Suppressor macrophage (primary cell): ENCODE data around the gene PKP3.
A peak's percentile ranks its signal among the peaks of the same experiment; 100 is the strongest.
"Not testable (repeated sequence)": the region's sequence is repeated elsewhere in the genome, so short reads cannot be mapped to it uniquely, and the experiment has no call there.

Experiments
- DNase-seq, 4 experiments: peaks; one replicate each; pipeline ENCODE4 v3.0.0-alpha.2; 2020 to 2022

PKP3 gene

DNA sequence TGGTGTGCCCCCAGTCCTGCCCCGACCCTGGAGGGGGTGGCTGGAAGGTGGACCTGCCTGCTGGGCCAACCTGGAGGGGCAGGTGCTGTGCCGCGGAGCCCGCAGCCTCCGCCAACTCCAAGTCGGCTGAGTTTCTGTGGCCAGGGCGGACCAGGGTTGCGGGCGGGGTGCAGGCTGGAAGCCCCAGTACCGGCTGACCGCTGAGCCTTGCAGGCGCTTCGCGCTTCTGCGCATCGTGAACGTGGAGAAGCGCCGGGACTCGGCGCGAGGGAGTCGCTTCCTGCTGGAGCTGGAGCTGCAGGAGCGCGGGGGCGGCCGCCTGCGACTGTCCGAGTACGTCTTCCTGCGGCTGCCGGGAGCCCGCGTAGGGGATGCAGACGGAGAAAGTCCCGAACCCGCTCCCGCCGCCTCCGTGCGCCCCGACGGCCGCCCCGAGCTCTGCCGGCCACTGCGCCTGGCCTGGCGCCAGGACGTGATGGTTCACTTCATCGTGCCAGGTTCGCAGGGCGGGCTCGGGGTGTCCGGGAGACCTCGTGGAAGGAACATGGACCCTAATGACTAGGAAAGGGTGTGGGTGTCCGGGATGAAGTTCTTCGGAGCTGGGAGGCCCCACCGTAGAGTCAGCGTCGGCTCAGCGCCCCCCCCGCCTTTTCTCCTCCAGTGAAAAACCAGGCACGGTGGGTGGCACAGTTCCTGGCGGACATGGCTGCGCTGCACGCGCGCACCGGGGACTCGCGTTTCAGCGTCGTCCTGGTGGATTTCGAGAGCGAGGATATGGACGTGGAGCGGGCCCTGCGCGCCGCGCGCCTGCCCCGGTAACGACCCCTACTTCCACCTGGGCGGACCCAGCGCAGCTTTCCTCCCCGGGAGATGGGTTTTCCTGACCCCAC is 14.6 kb upstream of the PKP3 start:
- no peak for DNase-seq

DNA sequence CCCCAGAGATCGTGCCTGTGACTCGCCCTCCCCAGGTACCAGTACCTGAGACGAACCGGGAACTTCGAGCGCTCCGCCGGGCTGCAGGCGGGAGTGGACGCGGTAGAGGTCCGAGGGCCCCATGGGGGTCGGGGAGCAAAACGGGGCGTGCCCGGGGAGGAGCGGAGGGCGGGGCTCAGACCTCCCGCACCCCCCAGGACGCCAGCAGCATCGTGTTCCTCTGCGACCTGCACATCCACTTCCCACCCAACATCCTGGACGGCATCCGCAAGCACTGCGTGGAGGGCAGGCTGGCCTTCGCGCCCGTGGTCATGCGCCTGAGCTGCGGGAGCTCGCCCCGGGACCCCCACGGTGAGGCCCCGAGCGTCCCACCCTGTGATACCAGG is 13.9 kb upstream of the PKP3 start:
- no peak for DNase-seq

DNA sequence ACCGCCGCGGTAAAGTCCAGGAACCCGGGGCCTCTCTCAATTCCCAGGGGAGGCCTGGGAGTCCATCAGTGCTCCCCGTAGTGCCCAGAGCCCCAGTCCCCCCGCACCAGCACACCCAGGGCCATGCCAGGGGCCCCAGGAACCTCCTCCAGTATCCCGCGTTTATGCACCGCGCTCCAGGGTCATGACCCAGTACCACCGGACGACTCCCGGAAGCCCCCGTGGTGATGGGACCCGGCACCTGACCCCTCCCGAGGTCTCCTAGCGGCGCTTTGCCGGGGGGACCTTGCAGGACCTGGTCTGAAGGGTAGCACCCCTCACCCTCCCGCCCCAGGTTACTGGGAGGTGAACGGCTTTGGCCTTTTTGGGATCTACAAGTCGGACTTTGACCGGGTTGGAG is 13.5 kb upstream of the PKP3 start:
- no peak for DNase-seq

DNA sequence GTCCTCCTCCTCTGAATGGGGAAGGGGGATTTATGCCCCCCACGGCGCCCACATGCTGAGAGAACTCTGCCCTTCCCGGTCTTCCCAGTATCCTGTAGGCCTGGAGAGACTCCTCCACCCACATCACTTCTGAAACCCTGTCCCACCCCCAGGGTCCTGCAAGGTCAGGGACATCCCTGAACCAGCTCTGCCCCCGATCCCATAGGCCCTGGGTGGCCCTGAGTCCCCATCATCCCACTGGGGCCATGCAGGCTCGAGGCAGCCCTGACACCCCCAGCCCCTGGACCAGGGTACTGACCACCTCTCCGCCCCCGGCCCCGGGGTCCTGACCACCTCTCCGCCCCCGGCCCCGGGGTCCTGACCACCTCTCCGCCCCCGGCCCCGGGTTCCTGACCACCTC is 13.0 kb upstream of the PKP3 start:
- no peak for DNase-seq

DNA sequence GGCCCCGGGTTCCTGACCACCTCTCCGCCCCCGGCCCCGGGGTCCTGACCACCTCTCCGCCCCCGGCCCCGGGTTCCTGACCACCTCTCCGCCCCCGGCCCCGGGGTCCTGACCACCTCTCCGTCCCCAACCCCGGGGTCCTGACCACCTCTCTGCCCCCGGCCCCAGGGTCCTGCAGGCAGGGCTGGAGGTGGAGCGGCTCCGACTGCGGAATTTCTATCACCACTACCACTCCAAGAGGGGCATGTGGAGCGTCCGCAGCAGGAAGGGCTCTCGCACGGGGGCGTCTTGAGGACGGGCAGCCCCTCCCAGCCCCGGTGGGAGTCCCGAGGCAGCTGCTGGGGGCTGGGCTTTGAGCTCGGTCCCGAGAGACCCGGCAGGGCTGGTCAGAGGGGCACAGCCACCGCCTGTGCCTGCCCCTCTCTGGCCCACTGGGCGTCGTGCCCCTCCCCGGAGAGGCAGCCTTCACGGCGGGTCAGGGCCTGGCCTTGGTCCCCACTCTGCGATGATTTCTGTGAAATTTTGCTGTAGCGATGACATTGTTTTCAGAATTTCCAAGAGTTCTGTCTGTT is 12.4 kb upstream of the PKP3 start:
- DNase-seq = no peak

DNA sequence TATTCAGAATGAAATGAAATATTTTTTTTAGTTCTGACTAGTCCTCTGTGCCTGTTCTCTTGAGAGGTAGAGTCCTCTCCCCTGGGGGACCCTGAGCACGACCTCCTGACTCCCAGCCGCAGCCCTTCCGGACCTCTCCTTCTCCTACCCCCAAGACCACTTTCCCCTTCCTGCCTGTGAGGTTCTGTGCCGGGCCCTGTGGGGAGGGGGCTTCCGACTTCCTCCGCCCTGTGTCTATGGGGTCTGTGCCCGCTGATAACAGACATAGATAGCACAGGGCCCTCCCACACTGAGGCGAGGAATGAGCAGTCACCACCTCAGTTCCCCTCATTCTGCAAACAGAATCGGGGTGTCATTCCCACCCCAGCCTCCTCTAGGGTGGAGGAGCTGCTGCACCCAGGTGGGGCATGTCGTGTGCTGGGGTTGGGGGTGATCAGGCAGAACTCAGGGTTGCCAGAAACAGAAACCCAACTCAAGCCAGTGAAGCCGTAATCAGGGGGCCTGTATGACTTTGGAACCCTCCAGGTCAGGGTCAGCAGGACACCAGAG is 11.9 kb upstream of the PKP3 start:
- DNase-seq = no peak

DNA sequence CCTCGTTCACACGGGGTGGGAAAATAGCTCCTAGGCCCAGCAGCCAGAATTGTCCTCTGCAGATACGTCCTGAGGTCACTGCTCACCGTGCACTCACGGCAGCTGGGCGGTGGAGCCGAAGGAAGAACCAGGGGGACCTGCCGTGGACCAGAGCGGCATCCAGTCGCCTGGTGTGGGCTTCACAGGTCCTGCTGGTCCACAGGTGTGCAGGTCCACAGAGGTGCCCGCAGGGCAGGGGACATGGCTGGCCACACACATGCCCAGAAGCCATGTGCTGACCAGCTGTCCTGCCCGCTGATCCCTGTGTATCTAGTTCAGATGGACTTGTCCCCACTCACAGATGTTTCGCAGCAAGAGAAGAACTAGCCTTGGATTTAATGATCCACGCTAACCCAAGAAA is 10.6 kb upstream of the PKP3 start:
- DNase-seq = no peak

DNA sequence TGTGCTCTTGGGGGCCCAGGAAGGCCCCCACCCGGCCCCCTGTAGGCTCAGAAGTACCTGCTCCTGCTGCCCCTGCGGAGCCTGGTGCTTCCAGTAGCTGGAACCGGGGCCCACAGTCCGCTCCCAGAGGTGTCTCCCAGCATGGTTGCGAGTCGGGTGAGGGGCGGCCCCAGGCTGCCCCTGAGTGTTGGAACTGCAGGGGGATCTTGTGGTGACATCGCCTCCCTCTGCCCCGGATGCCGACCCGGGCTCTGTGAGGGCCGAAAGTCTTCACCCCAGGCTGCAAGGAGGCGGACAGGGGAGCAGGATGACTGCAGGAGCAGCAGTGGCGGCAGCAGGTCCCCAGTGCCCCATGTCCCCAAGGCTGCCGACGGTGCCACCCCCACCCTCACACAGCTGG is 9.5 kb upstream of the PKP3 start:
- DNase-seq = no peak

DNA sequence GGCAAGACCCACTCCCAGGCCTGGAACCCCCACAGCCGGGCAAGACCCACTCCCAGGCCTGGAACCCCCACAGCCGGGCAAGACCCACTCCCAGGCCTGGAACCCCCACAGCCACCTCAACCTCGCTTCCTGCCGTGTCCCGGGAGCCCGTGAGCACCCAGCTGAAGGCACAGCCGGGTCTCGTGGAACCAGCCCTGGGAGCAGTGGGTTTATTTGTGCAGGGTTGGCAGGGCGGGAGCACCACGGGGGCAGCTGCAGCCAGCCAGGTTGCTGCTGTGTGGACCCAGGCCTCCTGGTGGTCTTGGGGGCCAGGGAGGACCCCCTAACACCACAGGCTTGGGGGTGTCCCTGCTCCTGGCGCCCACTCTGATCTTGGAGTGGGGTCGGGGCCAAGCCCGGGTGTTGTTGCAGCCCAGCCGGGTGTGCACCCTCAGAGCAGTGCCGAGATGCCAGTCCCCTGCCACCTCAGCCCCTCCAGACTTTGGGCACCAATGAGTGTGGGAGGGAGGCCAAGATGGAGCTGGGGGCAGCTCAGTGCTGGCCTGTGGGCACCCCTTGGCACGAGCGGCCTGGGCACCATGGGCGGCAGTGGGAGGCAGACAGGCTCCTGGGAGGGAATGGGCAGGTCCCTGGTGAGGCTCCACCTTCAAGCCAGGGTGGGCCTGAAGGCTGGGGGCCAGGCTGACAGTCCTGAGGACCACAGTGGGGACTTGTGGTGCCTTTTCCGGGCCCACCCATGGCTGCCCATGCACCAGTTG is 8.2 kb upstream of the PKP3 start:
- DNase-seq = no peak

DNA sequence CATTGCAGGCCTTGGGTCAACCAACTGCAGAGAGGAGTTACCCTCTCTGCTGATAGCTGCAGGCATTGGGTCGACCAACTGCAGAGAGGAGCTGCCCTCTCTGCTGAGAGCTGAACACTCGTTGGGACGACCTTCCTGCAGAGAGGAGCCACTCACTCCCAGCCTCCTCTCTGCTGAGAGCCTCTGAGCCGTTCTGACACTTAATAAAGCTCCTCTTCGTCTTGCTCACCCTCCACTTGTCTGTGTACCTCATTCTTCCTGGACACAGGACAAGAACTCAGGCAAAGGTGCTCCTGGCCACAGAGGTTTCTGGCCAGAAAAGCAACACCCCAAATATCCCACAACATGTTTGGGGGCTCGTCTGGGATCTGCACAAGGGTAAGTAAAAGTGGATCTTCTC is 7.5 kb upstream of the PKP3 start:
- no peak for DNase-seq

DNA sequence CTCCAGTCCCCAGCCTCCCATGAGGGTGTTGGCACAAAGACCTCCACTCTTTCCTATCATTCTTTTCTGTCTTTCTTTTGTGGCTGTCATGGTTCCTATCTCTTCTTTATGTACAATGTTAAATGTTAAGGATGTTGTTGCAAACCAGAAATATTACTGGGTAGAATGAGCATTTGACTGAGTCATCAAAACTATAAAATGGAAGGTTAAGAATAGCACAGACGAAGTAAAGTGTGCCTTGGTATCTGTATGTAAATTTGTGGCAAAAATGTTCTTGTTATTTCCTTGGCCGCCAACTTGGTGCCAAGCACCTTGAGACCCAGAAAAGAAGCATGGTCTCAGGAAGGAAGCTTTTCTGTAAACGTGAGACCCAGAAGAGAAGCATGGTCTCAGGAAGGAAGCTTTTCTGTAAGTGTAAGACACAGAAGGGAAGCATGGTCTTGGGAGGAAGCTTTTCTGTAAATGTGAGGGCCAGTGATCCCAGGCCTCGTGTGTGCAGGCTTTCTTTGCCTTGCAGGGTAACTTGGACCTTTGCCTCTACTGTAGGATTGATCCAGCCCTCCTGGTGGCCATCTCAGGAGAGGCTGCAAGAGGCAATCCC is 6.7 kb upstream of the PKP3 start:
- DNase-seq = no peak

DNA sequence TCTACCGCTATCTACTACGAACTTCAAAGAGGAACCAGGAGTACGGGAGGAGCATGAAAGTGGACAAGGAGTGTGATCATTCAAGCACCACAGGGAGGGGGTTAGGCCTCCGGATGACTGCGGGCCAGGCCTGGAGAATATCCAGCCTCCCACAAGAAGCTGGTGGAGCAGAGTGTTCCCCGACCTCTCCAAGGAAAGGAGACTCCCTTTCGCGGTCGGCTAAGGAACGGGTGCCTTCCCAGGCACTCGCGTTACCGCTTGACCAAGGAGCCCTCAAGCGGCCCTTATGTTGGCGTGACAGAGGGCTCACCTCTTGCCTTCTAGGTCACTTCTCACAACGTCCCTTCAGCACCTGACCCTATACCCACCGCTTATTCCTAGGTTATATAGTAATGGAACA is 4.6 kb upstream of the PKP3 start:
- DNase-seq = not testable (repeated sequence)

DNA sequence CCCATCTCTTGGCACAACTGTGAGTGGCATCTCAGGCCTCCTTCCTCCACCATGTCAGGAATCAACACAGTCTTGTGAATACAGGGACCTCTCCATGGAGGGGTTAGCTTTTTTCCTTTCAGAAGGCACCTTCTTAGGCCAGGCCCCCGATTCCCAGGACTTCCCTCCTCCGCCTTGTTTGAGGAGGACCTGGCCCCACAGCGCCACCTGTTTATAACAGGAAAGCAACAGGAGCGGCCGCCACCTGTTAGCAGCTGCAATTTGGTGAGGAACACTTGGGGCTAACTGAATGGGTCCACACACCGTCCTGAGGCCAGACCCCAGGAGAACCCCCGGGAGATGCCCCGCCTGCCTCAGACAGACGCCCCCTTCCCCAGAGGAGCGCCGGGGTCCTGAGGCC is 3.8 kb upstream of the PKP3 start:
- DNase-seq = no peak

DNA sequence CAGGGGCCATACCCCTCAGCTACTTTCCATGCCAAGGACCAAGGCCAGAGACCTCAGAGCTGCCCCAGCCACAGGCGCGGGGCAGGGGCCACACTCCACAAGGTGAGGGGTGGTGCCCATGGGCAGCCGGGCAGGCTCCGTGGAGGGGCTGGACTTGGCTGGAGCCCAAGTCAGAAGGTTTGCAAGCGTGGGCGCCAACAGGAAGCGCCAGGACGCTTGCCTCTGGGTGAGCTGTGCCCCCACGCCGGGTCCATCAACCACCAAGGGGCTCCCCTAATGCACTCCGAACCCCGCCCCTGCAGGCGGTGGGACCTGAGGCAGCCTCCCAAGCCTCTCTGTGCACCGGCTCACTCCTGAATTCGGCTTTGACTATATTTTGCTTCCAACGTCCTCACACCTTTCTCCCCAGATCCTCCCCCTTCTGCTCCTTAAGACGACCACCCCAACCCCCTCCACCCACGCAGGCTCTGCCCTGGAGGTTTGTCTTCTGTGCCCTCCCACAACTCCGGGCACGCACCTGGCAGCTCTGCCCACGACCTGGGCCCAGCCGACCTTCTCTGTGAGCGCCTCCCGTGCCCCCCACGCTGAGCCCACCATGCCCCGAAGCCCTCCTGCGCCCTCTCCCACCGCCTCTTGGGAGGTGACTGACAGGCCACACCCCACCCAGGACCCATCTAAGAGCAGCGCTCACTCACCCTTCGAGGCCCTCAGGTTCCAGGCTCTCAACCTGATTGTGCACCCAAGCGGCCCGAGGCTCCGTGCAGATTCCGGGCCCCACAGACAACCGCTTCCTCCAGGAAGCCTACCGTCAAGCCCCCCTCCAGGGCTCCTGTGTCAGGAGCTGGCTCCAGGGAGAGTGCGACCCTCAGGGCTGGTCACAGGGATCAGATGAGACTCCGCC is 2.6 kb upstream of the PKP3 start:
- DNase-seq = no peak

DNA sequence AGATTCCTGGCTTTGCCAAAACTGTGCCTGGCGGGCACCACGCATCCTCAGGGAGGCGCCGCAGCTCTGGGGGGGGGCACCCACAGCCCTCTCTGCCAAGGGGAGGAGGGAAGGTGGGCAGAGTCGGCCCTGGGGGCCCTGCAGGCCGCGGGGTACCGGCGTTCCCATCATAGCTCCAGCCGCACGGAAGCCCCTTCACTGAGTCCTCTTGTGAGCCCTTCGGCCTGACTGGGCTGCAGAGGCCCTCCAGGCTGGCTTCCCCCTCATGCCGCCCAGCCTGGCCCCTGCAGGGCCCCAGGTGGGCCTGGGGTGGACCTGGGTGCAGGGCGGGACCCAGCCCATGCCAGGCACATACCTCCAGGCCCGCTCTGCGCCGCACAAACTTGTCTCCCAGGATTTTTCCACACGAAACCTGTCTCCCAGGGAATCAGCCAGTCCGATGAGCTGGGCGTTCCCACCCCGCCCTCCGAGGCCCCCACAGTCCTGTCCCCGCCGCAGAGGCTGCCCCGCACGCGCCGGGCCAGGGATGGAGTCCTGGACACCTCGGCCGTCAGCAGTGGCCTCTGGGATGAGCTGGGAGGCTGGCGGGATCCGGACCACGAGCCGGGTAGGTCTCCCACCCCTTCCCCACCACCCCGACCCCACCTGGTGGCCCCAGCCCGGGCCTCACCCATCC is 1.8 kb upstream of the PKP3 start:
- no peak for DNase-seq

DNA sequence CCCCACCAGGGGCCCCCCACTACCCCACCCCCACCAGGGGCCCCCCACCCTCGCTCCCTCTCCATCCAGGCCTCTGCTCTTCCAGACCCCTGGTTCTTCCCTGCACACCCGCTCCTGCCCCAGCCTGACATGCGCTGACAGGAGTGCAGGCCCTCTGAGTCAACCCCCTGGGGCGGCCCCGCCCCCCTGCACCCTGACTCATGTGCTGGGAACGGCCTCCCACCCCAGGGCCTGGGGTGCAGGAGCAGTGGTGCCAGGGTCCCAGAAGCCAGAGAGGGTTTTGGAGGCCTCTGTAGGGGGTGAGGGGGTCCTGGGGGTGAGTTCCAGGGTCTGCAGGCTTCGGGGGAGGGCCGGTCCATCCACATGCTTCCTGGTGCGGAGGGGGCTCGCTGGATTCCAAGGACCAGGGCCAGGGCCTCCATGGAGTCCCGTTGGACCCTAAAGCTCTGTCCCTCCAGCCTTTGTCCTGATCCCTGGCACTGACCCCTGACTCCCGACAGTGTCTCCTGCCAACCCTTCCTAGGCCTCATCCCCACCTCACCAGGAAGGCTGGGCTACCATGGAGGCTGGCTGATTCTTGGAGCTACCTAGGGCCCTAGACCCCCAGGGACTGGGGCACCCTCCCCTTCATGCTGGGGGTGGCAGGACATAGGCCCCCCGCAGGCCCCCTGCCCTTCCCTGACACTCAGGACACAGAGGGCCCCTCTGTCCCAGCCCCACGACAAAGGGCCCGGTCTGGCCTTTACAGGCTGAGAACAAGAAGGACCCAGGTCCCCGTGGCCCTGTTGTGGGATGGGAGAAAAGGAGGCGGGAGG is 583 bp upstream of the PKP3 start:
- no peak for DNase-seq

DNA sequence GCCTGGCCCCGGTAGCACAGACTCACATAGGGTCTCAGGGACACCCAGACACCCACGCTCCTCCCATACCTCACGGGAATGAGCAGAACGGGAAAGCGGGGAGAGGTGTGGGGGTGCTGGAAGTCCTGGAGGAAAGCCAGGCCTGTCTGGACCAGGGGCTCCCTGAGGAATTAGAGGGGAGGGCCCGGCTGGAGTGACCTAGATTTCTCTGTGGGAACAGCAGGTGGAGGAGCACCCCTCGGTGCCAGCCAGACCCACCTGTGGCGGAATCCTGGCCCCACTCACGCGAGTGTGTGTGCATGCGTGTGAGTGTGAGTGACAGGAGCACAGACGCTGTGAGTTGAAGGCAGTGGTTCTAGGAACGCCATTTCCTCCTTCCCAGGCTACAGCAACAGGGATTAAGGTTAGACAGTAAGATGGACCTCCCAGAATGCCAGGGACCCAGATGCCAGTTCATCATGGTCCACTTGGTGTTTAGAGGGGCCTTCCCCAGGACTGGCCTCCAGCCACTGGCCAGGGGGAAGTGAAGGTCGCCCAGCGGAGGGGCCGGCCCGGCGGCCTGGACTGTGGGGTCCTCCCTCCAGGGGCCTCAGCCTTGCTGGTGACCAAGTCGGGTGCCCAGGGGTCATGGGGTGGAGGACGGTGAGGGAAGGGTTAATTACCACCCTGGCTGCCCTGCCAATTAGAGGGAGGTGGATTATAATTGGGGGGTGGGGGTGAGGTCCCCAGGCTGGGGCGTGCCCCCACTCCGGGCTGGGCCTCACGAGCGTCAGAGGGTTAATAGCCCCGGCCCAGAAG is 1.0 kb downstream of the PKP3 start:
- no peak for DNase-seq

DNA sequence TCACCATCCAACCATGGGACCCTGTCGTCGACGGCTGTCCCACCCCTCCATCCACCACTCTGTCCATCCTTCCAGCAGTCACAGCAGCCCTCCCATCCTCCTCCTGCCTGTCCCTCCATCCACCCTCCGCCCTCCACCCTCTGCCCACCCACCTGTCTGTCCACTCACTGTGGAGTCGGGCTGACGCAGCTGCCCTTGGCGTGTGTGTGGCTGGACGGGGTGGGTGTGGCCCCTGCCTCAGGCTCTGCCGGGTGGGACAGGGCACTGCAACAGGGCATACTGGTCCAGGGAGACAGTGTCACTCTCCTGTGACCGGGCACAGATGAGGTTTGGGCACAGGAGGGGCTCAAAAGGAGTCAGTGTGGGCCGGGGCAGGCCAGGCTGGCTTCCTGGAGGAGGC is 1.9 kb downstream of the PKP3 start:
- no peak for DNase-seq

DNA sequence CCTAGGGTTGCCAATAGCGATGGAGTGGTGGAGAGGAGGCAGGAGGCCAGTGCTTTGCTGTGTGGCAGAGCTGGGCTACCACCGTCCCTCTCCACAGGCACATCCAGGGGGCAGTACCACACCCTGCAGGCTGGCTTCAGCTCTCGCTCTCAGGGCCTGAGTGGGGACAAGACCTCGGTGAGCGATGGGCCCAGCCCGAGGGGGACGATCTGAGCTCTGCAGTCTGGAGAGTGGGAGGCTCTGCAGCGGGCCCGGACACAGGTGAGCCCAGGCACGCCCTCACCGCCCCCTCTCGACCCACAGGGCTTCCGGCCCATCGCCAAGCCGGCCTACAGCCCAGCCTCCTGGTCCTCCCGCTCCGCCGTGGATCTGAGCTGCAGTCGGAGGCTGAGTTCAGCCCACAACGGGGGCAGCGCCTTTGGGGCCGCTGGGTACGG is 2.5 kb downstream of the PKP3 start:
- DNase-seq = peak; percentile 32 to 48 (median 41)
